A673 (cell line): ENCODE measurements around the gene NAV2. TPM values are rescaled to one million over a fixed set of nuclear protein-coding genes. Genes with fewer than 3 reads are reported as not detected.

Experiments used
- Bru-seq: library from RNA; stranded (reverse); fragments of 400-500 nt; gene quantifications from one replicate; lab custom pipeline; 2021; lab: Mats Ljungman, UMichigan
- BruChase-seq, 2 experiments: library from RNA; stranded (reverse); fragments of 400-500 nt; gene quantifications; one replicate each; lab custom pipeline; 2021; lab: Mats Ljungman, UMichigan
- BruUV-seq: library from RNA; stranded (reverse); fragments of 400-500 nt; replicated peaks from 2 replicates; lab custom pipeline; 2021; lab: Mats Ljungman, UMichigan
- CTCF ChIA-PET: fragments of 300-600 bp; sonication (Branson Sonifier 250); formaldehyde crosslinking; loops from one replicate; lab custom pipeline; 2022; ENCODE audit warnings: antibody characterized with exemption; lab: Charles Lee
- POLR2A ChIA-PET: fragments of 300-600 bp; sonication (Branson Sonifier 250); formaldehyde crosslinking; loops from one replicate; lab custom pipeline; 2022; ENCODE audit warnings: antibody characterized with exemption; ENCODE audit not compliant: low non-redundant PET; lab: Charles Lee
- DNase-seq: peaks from one replicate; pipeline ENCODE4 v3.0.0-alpha.2; 2015; ENCODE audit warnings: low spot score
- H3K27ac ChIP-seq: fragments of 200-600 bp; sonication (generic); 2 replicates; pipeline ENCODE4 v1.5.1; 2016; ENCODE audit warnings: mixed run types, low read depth, mild to moderate bottlenecking, mixed read lengths, antibody characterized with exemption, low read length; ENCODE audit not compliant: poor library complexity, severe bottlenecking
- H3K27me3 ChIP-seq: fragments of 200-600 bp; sonication (generic); replicated peaks from 2 replicates; pipeline ENCODE4 v1.6.1; 2017; ENCODE audit warnings: mixed run types, low read depth, mild to moderate bottlenecking, mixed read lengths, antibody characterized with exemption, low read length; ENCODE audit not compliant: insufficient read depth, poor library complexity
- H3K36me3 ChIP-seq: fragments of 200-600 bp; sonication (generic); 2 replicates; pipeline ENCODE4 v1.6.1; 2016; ENCODE audit warnings: mixed run types, mild to moderate bottlenecking, mixed read lengths, antibody characterized with exemption, low read length; ENCODE audit not compliant: insufficient read depth, poor library complexity, severe bottlenecking
- H3K4me1 ChIP-seq: fragments of 200-600 bp; sonication (generic); 2 replicates; pipeline ENCODE4 v1.6.1; 2017; ENCODE audit warnings: mixed run types, mild to moderate bottlenecking, mixed read lengths, antibody characterized with exemption, low read length; ENCODE audit not compliant: insufficient read depth, poor library complexity, severe bottlenecking
- H3K4me3 ChIP-seq: fragments of 200-600 bp; sonication (generic); 2 replicates; pipeline ENCODE4 v1.5.1; 2016; ENCODE audit warnings: low read depth, mixed run types, mild to moderate bottlenecking, mixed read lengths, low read length; ENCODE audit not compliant: poor library complexity, severe bottlenecking
- H3K9me3 ChIP-seq: fragments of 200-600 bp; sonication (generic); 2 replicates; pipeline ENCODE4 v1.6.1; 2016; ENCODE audit warnings: mixed run types, low read depth, mild to moderate bottlenecking, mixed read lengths, antibody characterized with exemption, low read length; ENCODE audit not compliant: poor library complexity, severe bottlenecking
- EZH2 ChIP-seq: fragments of 200-600 bp; sonication (generic); IDR thresholded peaks from 2 replicates; pipeline ENCODE4 v1.6.1; 2017; ENCODE audit warnings: borderline replicate concordance, low read depth, mild to moderate bottlenecking, mixed read lengths, antibody characterized with exemption, low read length; ENCODE audit not compliant: poor library complexity, severe bottlenecking
- intact Hi-C: fragments of 100-400 bp; cut with micrococcal nuclease; formaldehyde crosslinking; loops from one replicate; pipeline ENCODE4 v1.10.0; 2022; ENCODE audit not compliant: unreplicated experiment
- long read RNA-seq: library from polyadenylated mRNA; stranded (forward); transcript quantifications from one replicate; pipeline ENCODE4 v2.0.0, GENCODE V29; 2022
- total RNA-seq: library from RNA; stranded (reverse); gene quantifications from 2 replicates; pipeline ENCODE4 v1.2.3, GENCODE V29; 2021
- TF ChIP-seq, protein P1 (sequence below): fragments of 300-800, 200-600 bp; sonication (generic); conservative IDR thresholded peaks from 2 replicates; pipeline ENCODE4 v1.5.1; 2017; ENCODE audit warnings: low read depth, mild to moderate bottlenecking, antibody characterized with exemption, low read length, moderate library complexity, mixed read lengths

NAV2 gene, protein sequence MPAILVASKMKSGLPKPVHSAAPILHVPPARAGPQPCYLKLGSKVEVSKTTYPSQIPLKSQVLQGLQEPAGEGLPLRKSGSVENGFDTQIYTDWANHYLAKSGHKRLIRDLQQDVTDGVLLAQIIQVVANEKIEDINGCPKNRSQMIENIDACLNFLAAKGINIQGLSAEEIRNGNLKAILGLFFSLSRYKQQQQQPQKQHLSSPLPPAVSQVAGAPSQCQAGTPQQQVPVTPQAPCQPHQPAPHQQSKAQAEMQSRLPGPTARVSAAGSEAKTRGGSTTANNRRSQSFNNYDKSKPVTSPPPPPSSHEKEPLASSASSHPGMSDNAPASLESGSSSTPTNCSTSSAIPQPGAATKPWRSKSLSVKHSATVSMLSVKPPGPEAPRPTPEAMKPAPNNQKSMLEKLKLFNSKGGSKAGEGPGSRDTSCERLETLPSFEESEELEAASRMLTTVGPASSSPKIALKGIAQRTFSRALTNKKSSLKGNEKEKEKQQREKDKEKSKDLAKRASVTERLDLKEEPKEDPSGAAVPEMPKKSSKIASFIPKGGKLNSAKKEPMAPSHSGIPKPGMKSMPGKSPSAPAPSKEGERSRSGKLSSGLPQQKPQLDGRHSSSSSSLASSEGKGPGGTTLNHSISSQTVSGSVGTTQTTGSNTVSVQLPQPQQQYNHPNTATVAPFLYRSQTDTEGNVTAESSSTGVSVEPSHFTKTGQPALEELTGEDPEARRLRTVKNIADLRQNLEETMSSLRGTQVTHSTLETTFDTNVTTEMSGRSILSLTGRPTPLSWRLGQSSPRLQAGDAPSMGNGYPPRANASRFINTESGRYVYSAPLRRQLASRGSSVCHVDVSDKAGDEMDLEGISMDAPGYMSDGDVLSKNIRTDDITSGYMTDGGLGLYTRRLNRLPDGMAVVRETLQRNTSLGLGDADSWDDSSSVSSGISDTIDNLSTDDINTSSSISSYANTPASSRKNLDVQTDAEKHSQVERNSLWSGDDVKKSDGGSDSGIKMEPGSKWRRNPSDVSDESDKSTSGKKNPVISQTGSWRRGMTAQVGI (N-terminal part only)
- total RNA-seq (0.07 TPM in 1 of 2 replicates, not detected in the other), Bru-seq, nascent RNA (percentile 4 among the genes with signal in this experiment), BruChase-seq, experiment 1, labeled RNA remaining after a 2-hour chase (percentile 6 among the genes with signal in this experiment), BruChase-seq, experiment 2, labeled RNA remaining after a 6-hour chase (percentile 5 among the genes with signal in this experiment)
- long read RNA-seq: 0 reads

DNA sequence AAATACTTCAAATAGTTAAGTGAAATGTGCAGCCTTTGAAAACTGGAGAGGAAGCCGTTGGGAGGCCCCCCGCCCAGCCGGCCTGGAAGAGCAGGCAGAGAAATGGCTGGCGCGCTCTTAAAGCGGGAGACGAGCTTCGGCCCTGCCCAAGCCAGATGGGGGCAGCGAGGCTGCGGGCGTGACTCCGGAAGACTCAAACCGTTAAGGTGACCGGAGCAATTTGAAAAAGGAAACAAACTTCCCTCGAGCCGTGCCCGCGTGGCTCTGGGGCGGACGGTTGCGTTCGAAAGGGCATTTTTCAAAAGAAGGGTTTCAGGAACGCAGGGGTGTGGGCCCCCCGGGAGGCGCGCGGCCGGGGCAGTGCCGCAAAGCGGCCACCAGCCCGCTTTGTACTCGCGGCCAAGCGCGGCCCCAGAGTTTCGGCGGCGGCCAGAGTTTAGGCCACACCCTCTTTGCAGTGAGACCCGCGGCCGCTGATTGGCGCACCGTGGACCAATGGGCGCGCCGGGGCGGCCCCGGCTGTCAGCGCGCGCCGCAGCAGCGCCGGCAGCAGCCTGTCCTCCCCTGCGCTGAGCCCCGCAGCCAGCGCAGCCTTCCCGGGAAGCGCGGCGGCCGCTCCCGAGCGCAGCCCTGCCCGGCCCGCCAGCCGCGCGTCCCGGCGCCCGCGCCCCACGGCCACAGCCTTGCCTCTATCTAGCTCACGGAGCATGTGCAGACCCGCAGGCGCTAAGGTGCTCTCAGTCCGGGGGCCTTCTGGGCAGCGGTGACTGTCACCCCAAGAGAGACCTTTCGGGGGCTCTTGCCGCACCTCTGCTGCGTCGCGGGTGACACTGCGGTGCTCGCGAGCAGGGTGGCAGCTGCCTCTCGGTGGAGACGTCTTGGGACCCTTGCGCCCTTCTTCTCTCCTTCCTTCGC, at the start of gene NAV2:
TSS of gene NAV2 (plus strand) at position 557 of the 915 bp plus-strand sequence. CDS start 859 bp downstream, outside the sequence.
- Histone ChIP-seq H3K36me3 (no peaks in the 10 kb centered on the region), H3K4me3 (peak within 1 kb of the TSS; percentile 47), H3K9me3 (no peaks in the 10 kb centered on the region), H3K27me3 (peaks cover 37% of the 10 kb centered on the region), H3K27ac (no peak within 1 kb of the TSS), H3K4me1 (no peaks in the 10 kb centered on the region)
- BruUV-seq: no TSS peak
- intact Hi-C loops: no loop called here
- no peak for TF ChIP-seq EZH2
- TF ChIP-seq, protein P1, sequence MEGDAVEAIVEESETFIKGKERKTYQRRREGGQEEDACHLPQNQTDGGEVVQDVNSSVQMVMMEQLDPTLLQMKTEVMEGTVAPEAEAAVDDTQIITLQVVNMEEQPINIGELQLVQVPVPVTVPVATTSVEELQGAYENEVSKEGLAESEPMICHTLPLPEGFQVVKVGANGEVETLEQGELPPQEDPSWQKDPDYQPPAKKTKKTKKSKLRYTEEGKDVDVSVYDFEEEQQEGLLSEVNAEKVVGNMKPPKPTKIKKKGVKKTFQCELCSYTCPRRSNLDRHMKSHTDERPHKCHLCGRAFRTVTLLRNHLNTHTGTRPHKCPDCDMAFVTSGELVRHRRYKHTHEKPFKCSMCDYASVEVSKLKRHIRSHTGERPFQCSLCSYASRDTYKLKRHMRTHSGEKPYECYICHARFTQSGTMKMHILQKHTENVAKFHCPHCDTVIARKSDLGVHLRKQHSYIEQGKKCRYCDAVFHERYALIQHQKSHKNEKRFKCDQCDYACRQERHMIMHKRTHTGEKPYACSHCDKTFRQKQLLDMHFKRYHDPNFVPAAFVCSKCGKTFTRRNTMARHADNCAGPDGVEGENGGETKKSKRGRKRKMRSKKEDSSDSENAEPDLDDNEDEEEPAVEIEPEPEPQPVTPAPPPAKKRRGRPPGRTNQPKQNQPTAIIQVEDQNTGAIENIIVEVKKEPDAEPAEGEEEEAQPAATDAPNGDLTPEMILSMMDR: no peak
- ChIA-PET CTCF (no interaction called here), POLR2A (no interaction called here)
- DNase-seq: peak; percentile 86

DNA sequence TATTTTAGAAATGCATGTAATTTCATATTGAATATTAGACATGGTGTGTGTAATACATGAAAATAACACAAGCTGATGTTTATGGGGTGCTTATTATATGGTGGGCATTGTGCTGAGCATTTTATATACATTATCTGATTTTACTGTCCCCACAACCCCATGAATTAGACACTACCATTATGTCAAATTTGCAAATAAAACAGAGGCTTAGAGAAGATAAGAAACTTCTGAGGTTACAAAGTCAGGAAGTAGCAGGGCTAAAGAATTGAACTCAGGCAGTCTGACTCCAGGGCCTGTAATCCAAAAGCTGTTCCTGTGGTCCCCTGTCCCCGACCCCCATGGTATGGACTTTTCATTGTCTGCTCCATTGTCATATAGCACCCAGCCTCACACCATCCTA, 49.4 kb upstream of the NAV2 start:
- Histone ChIP-seq H3K27me3 (no peaks in the 10 kb centered on the region), H3K4me3 (no peak overlapping the region), H3K9me3 (no peaks in the 10 kb centered on the region), H3K27ac (no peak overlapping the region), H3K36me3 (no peaks in the 10 kb centered on the region), H3K4me1 (no peaks in the 10 kb centered on the region)
- ChIA-PET CTCF (no interaction called here), POLR2A (no interaction called here)
- intact Hi-C loops: no loop called here
- no peak for DNase-seq
- no TSS peak for BruUV-seq
- TF ChIP-seq, protein P1: no peak
- no peak for TF ChIP-seq EZH2
